H9 (cell line): ENCODE measurements around the gene ZCCHC17. TPM values are rescaled to one million over a fixed set of nuclear protein-coding genes. Genes with fewer than 3 reads are reported as not detected.

Experiments used
- DNase-seq: peaks from one replicate; pipeline ENCODE4 v3.0.0-alpha.2; 2017
- H2AFZ ChIP-seq: one replicate; pipeline ENCODE4 v1.6.1; 2013; ENCODE audit warnings: mild to moderate bottlenecking, low read length, control low read depth, moderate library complexity
- H2AK5ac ChIP-seq: 2 replicates; pipeline ENCODE4 v1.6.1; 2013; ENCODE audit warnings: low read length, control low read depth, mixed read lengths; ENCODE audit not compliant: insufficient read length
- H2BK120ac ChIP-seq: one replicate; pipeline ENCODE4 v1.6.1; 2013; ENCODE audit warnings: low read depth, mild to moderate bottlenecking, low read length, control low read depth, inconsistent platforms; ENCODE audit not compliant: poor library complexity, severe bottlenecking
- H2BK12ac ChIP-seq: 2 replicates; pipeline ENCODE4 v1.6.1; 2013; ENCODE audit warnings: low read length, control low read depth, mixed read lengths, low read depth; ENCODE audit not compliant: insufficient read length
- H2BK15ac ChIP-seq: 2 replicates; pipeline ENCODE4 v1.6.1; 2013; ENCODE audit warnings: low read depth, low read length, control low read depth
- H2BK20ac ChIP-seq: one replicate; pipeline ENCODE4 v1.6.1; 2013; ENCODE audit warnings: low read depth, mild to moderate bottlenecking, low read length, control low read depth, inconsistent platforms; ENCODE audit not compliant: poor library complexity, severe bottlenecking
- H2BK5ac ChIP-seq: 2 replicates; pipeline ENCODE4 v1.6.1; 2013; ENCODE audit warnings: low read length, control low read depth, mixed read lengths; ENCODE audit not compliant: insufficient read length
- H3K14ac ChIP-seq: 2 replicates; pipeline ENCODE4 v1.6.1; 2013; ENCODE audit warnings: low read length, control low read depth; ENCODE audit not compliant: insufficient read depth
- H3K18ac ChIP-seq: 2 replicates; pipeline ENCODE4 v1.6.1; 2013; ENCODE audit warnings: low read depth, mild to moderate bottlenecking, mixed read lengths, low read length, control low read depth; ENCODE audit not compliant: insufficient read length
- H3K23ac ChIP-seq: 2 replicates; pipeline ENCODE4 v1.6.1; 2013; ENCODE audit warnings: low read length, control low read depth, mixed read lengths, low read depth; ENCODE audit not compliant: insufficient read length
- H3K23me2 ChIP-seq: 2 replicates; pipeline ENCODE4 v1.6.1; 2013; ENCODE audit warnings: low read depth, mild to moderate bottlenecking, mixed read lengths, low read length, control low read depth; ENCODE audit not compliant: insufficient read length, poor library complexity, severe bottlenecking
- H3K27ac ChIP-seq: 2 replicates; pipeline ENCODE4 v1.5.1; 2013; ENCODE audit warnings: low read length, control low read depth, mixed read lengths, low read depth; ENCODE audit not compliant: insufficient read length
- H3K27me3 ChIP-seq: 2 replicates; pipeline ENCODE4 v1.6.1; 2013; ENCODE audit warnings: low read length, control low read depth, inconsistent platforms; ENCODE audit not compliant: insufficient read depth
- H3K4ac ChIP-seq: 2 replicates; pipeline ENCODE4 v1.6.1; 2013; ENCODE audit warnings: low read depth, mild to moderate bottlenecking, control low read depth, inconsistent platforms, low read length, moderate library complexity
- H3K4me1 ChIP-seq: 2 replicates; pipeline ENCODE4 v1.6.1; 2013; ENCODE audit warnings: low read length, control low read depth, inconsistent platforms; ENCODE audit not compliant: insufficient read depth
- H3K4me2 ChIP-seq: 2 replicates; pipeline ENCODE4 v1.6.1; 2013; ENCODE audit warnings: low read length, control low read depth, mixed read lengths; ENCODE audit not compliant: insufficient read length, insufficient read depth
- H3K56ac ChIP-seq: 2 replicates; pipeline ENCODE4 v1.6.1; 2013; ENCODE audit warnings: low read depth, mild to moderate bottlenecking, mixed read lengths, low read length, control low read depth; ENCODE audit not compliant: insufficient read length
- H3K79me1 ChIP-seq: 2 replicates; pipeline ENCODE4 v1.6.1; 2013; ENCODE audit warnings: low read depth, mild to moderate bottlenecking, moderate library complexity, low read length, control low read depth, inconsistent platforms; ENCODE audit not compliant: insufficient read depth, poor library complexity, severe bottlenecking
- H3K79me2 ChIP-seq: 2 replicates; pipeline ENCODE4 v1.6.1; 2013; ENCODE audit warnings: low read length, control low read depth, inconsistent platforms; ENCODE audit not compliant: insufficient read depth
- H3K9ac ChIP-seq: 2 replicates; pipeline ENCODE4 v1.6.1; 2013; ENCODE audit warnings: low read length, control low read depth, mixed read lengths; ENCODE audit not compliant: insufficient read length; ENCODE audit errors: extremely low read depth
- H3K9me3 ChIP-seq: one replicate; pipeline ENCODE4 v1.6.1; 2013; ENCODE audit warnings: low read depth, low read length, inconsistent platforms; ENCODE audit not compliant: control insufficient read depth
- H3T11ph ChIP-seq: one replicate; pipeline ENCODE4 v1.6.1; 2013; ENCODE audit warnings: mild to moderate bottlenecking, low read length, control low read depth, inconsistent platforms
- H4K20me1 ChIP-seq: one replicate; pipeline ENCODE4 v1.6.1; 2013; ENCODE audit not compliant: control insufficient read depth, insufficient read length, insufficient read depth
- H4K5ac ChIP-seq: 2 replicates; pipeline ENCODE4 v1.6.1; 2013; ENCODE audit warnings: low read depth, mild to moderate bottlenecking, mixed read lengths, low read length, control low read depth; ENCODE audit not compliant: insufficient read length
- H4K8ac ChIP-seq: replicated peaks from 2 replicates; pipeline ENCODE4 v1.6.1; 2013; ENCODE audit warnings: low read length, control low read depth, mixed read lengths, low read depth; ENCODE audit not compliant: insufficient read length
- H4K91ac ChIP-seq: 2 replicates; pipeline ENCODE4 v1.6.1; 2013; ENCODE audit warnings: low read depth, mild to moderate bottlenecking, moderate library complexity, mixed read lengths, low read length, control low read depth; ENCODE audit not compliant: insufficient read length
- H3K27ac Mint-ChIP-seq, 3 experiments: 2 replicates in 2 of 3; 3 replicates in 1 of 3; pipeline ENCODE4 v1.8.0; 2020 to 2021; ENCODE audit warnings: mixed read lengths in 3 of 3, mild to moderate bottlenecking in 1 of 3, moderate library complexity in 1 of 3
- H3K27me3 Mint-ChIP-seq: 2 replicates; pipeline ENCODE4 v1.8.0; 2021; ENCODE audit warnings: low read depth, mild to moderate bottlenecking, moderate library complexity, mixed read lengths
- H3K36me3 Mint-ChIP-seq, 3 experiments: 2 replicates in 2 of 3; 3 replicates in 1 of 3; pipeline ENCODE4 v1.8.0; 2020 to 2021; ENCODE audit warnings: low read depth in 3 of 3, mixed read lengths in 3 of 3; ENCODE audit not compliant: insufficient read depth in 1 of 3
- H3K4me1 Mint-ChIP-seq, 2 experiments: 2 replicates each; pipeline ENCODE4 v1.8.0; 2020; ENCODE audit warnings: mixed read lengths in 2 of 2
- H3K4me3 Mint-ChIP-seq, 2 experiments: 2 replicates in 1 of 2; 3 replicates in 1 of 2; pipeline ENCODE4 v1.8.0; 2020 to 2021; ENCODE audit warnings: mild to moderate bottlenecking in 2 of 2, mixed read lengths in 2 of 2, moderate library complexity in 1 of 2
- H3K9me3 Mint-ChIP-seq, 2 experiments: 2 replicates in 1 of 2; 3 replicates in 1 of 2; pipeline ENCODE4 v1.8.0; 2020; ENCODE audit warnings: mild to moderate bottlenecking in 2 of 2, mixed read lengths in 2 of 2, moderate library complexity in 1 of 2
- WGBS: extraction: QIAGEN DNeasy Blood & Tissue Kit; methylation state at CpG from one replicate; pipeline ENCODE4 v1.1.7; 2013; ENCODE audit warnings: missing lambda C conversion rate, low lambda C conversion rate, mixed read lengths; ENCODE audit not compliant: insufficient read length; ENCODE audit errors: extremely low coverage; 5-methylcytosine and 5-hydroxymethylcytosine counted together
- total RNA-seq: library from RNA; stranded (reverse); gene quantifications from 2 replicates; pipeline ENCODE4 v1.2.1, GENCODE V29; 2021
- TF ChIP-seq, protein P1 (sequence below): fragments of 200-600 bp; sonication (generic); conservative IDR thresholded peaks from 3 replicates; pipeline ENCODE4 v1.8.0; 2021; ENCODE audit warnings: antibody characterized with exemption, mild to moderate bottlenecking

ZCCHC17 gene
- total RNA-seq, 1 experiment from 2014 or later = 50.4 TPM

DNA sequence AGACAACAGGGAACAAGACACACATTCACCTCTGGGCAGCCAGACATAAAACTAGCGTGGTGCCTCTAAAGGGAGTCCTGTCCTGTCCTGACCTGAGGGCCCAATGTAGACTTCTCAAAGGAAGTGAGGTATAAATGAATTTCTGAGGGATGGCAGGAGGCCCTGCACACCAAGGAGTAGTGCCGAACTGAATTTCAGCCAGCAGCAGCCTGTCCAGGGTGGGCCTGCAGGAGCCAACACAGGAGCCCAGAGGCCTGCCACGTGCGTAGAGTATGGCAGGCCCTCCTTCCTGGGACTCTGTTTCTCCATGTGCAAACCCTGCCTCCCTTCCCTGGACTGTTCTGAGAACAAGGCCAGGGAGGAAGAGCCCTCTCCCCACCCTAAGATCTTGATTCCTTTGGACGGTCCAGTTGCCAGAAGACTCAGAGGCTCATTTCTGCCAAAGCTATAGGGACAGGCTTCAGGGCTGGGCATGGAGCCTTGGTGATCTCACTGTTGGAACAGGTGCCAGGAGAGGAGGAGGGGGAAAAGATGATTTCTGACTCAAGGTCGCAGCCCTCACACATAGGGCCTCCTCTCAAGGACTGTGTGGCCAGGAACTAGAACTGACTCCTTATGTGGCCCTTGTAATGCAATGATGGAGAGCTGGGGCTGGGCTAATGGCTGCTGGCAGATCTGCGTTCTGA is 77.8 kb downstream of the ZCCHC17 start:
- Histone ChIP-seq H3K23ac (no peak overlapping the region), H2BK15ac (no peak overlapping the region), H3K23me2 (peaks cover 10% of the 10 kb centered on the region), H4K20me1 (no peaks in the 10 kb centered on the region), H4K5ac (no peak overlapping the region), H3K4ac (no peak overlapping the region), H3K4me2 (no peak overlapping the region), H2BK12ac (no peak overlapping the region), H2AK5ac (no peak overlapping the region), H3K27me3 (no peaks in the 10 kb centered on the region), H2BK5ac (no peak overlapping the region), H3K56ac (no peak overlapping the region), H3K27ac (no peak overlapping the region), H2AFZ (no peak overlapping the region), H3T11ph (no peak overlapping the region), H3K9ac (no peak overlapping the region), H3K79me2 (no peaks in the 10 kb centered on the region), H3K79me1 (no peaks in the 10 kb centered on the region), H3K18ac (no peak overlapping the region), H4K8ac (no peak overlapping the region), H3K14ac (no peak overlapping the region), H2BK20ac (no peak overlapping the region), H3K4me1 (peaks cover 13% of the 10 kb centered on the region), H3K9me3 (no peaks in the 10 kb centered on the region), H4K91ac (no peak overlapping the region), H2BK120ac (no peak overlapping the region)
- H3K27ac Mint-ChIP-seq = peak overlapping the region in 1 of 3 experiments; percentile 11; a peak in 2 of 7 replicates
- peaks cover 7% of the 10 kb centered on the region for H3K27me3 Mint-ChIP-seq
- H3K4me1 Mint-ChIP-seq = peaks cover 39 to 48% of the 10 kb centered on the region in 2 experiments
- TF ChIP-seq, protein P1, sequence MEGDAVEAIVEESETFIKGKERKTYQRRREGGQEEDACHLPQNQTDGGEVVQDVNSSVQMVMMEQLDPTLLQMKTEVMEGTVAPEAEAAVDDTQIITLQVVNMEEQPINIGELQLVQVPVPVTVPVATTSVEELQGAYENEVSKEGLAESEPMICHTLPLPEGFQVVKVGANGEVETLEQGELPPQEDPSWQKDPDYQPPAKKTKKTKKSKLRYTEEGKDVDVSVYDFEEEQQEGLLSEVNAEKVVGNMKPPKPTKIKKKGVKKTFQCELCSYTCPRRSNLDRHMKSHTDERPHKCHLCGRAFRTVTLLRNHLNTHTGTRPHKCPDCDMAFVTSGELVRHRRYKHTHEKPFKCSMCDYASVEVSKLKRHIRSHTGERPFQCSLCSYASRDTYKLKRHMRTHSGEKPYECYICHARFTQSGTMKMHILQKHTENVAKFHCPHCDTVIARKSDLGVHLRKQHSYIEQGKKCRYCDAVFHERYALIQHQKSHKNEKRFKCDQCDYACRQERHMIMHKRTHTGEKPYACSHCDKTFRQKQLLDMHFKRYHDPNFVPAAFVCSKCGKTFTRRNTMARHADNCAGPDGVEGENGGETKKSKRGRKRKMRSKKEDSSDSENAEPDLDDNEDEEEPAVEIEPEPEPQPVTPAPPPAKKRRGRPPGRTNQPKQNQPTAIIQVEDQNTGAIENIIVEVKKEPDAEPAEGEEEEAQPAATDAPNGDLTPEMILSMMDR = no peak
- H3K36me3 Mint-ChIP-seq = no peaks in the 10 kb centered on the region
- 0 out of 5 replicates have a peak overlapping the region, but pooled peaks of 1 of the 2 experiments have one; percentile 22 for H3K4me3 Mint-ChIP-seq
- H3K9me3 Mint-ChIP-seq = no peaks in the 10 kb centered on the region; a peak in 1 of 5 replicates
- WGBS = no CpG with 5 or more reads among the region's 7 CpGs
- DNase-seq = no peak
